GM21515 (cell line): ENCODE data around the gene UBE2M.

Source experiments
- ATAC-seq: cut with Tn5 transposase; IDR thresholded peaks from one replicate; pipeline ENCODE4 v1.9.1; 2021; ENCODE audit not compliant: unreplicated experiment

Gene UBE2M

DNA sequence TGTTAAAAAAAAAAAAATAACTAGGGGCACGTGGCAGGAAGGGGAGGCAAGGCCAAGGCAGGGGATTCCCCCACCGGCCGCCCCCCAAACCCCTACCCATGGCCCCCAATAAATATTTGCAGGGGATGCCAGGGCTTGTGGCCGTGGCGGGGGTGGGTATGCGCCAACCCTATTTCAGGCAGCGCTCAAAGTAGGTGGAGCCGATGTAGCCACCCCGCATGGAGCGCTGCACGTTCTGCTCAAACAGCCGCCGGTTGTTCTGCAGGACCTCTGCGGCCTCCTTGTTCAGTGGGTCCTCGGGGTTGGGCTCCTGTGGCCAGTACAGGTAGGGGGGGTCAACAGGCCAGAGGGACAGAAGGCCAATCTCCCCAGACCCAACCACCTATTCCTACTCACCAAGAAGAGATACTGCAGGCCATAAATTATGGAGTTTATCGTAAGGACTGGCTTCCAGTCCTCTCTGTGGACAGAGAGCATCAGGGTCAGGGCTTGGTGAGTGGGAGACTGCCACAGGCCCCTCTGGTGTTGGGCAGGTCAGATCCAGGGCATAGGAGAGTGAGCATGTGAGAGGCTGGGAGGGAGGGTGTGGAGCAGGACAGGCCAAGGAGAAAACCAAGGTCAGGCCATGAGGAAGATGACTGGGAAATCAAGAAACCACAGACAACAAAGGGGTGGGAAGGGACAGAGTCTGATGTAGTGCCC lies 2.3 kb downstream of the UBE2M start:
- no peak for ATAC-seq

DNA sequence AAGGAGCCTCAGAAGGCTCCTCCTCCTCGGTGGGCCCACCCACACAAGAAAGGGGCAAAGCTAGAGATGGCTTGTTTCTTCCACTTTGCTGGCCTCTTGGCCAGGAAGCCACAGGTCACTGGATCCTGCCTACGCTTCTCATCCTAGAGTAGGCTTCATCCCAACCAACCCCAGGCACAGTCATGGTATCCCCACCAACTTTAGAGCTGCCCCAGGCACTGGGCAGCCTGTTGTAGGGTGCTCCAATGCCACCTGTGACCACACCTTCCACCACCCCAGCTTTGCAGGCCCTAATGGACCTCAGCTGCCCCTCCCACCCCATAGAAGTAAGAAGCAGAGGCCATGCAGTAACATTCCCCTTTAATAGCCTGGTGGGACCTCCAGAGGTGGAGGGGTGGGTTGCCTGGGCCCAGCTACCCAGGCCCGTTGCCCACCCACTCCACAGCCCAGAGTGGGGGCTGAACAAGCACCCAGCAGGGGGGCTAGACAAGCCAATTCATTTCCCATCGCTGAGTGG lies 3.0 kb downstream of the UBE2M start:
- ATAC-seq: no peak

DNA sequence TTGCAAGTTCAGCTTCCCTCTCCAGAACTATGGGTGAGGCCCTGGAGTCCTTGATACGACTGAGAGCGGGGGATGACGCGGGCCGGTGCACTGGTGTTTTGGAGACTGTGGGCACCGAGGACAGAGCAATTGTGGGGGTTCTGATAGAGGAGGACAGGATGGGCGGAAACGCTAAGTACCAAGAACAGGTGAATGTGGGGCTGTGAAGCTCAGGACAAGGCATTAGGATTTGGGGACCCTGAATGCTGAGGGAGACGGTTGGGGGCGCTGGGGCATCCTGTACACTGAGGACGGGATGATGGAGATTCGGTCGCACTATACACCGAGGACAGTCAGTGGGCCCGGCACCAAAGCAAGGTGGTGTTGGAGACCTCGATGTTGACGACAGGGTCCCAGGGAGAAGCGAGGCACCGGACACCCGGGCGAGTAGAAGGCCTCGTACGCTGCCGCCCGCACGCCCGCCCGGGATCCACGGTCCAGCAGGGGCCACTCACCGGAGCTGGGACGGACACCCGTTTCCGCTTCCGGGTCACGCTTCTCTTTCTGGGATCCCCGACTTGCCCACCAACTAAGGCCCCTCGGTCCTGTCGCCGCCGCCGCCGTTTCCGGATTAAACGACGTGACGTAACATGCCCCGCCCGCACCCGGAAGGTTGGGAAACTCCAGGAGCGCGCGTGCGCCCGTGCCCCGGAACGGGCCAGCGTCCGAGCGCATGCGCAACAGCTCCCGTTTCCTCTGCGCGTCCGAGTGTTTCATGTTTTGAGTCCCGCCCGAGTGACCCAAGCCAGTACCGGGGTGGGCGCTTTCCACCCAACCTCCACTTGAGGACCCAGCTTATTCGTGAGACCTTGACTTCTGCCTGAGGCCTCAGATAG lies 3.7 kb downstream of the UBE2M start, which contains the start of gene CHMP2A:
Gene CHMP2A (minus strand): TSS at position 612 of the 875 bp plus-strand sequence. CDS start 893 bp downstream, outside the sequence.
- ATAC-seq: peak; percentile 31

DNA sequence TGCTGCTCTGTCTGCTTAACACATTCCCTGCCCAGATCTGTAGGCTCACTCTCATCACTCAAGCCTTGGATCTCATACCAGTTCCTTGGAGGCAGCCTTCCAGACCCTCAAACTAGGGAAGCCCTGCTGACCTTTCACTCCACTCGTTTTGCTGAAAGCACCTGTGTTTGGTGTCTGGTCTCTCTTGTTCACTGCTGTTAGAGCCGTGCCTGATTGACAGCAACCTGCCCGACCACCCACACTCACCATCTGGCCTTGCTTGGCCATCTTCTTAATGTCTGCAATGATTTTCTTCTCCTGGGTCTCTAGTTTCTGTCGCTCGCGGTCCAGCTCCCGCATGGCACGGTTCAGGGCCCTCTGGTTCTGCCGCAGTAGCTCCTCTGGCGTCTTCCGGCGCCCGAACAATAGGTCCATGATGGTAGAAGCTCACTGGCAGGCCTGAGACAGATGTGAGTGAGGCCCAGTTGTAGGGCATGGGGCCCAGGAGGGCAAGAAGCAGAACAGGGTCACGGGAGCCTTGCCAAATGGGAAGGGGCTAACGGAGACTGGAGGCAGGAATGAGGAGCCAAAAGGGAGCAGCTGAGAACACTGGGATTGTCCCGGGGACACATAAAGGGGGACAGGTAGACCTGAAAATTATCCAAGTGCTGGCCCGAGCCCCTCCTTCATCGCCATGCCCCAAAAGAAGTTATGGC lies 4.5 kb downstream of the UBE2M start:
- ATAC-seq: no peak

DNA sequence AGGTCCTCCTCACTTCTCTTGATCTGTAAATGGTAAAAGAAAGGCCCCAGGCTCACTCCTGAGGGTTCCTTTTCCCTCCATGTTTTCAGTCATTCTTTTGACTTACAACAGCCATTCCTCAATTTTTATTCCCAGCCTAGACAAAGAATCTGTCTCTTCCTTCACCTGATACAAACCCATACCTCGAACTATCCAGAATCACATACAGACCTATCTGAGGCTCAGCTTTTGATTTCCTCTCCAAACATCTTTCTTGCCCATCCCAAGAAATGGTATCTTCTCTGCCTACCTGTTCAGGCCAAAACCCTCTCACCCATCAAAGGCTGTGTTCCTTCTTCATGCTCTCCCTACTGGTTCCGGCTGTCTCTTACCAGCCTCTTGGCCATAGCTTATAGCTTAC lies 5.8 kb downstream of the UBE2M start:
- ATAC-seq: no peak

DNA sequence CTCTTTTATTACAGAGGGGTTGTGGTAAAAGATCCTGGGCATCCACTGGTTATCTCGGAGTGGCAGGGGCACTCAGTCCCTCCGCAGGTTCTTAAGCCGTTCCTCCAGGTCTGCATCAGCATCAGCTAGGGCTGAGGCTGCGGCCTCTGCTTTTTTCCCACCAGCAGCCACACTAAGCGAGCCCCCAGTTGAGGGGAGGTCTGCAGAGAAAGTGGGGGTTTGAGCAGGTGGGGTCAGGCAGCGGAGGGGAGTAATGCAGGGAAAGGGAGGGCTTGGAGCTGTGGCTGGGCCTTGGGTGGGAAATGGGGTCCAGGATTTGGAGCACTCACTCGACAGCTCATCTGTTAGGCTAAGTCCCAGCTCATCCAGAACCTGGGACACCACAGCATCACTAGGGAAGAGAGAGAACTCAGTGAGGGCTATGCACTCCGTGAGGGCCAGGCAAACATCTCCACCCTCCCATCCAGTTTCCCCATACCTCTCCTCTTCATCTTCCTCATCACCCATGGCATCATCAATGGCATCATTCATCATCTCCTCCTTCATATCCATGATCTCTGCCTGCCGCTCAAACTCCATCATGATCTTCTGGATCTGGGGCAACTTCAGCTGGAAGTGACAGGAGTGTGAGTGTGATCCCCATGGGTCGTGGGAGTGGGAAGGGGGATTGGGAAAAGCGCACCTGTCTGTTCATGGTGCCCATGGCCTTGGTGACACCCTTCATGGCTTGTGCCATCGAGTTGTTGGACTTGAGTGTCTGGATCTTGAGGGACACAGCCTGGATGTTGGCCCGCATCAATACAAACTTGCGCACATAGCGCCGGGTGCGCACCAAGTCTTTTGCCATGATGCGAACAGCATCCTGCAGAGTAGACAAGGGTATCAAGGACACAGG lies 6.6 kb downstream of the UBE2M start:
- no peak for ATAC-seq

DNA sequence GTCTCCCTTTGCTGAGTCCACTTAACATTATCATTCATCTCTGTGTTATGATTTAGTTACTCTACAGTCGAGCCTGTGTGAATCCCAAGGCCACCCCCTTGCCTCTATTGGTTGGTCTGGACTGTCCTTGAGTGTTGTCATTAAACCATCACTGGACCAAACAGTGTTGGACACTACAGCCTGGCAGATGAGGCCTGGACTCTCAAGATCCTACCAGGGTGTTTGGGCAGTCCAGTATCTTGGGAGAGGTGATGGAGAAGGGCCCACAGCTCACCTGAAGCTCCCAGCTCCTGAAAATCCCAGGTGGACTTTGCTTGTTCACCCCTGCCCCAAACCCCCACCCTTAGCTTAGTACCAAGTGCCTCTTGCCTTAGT lies 7.3 kb downstream of the UBE2M start:
- ATAC-seq: no peak

DNA sequence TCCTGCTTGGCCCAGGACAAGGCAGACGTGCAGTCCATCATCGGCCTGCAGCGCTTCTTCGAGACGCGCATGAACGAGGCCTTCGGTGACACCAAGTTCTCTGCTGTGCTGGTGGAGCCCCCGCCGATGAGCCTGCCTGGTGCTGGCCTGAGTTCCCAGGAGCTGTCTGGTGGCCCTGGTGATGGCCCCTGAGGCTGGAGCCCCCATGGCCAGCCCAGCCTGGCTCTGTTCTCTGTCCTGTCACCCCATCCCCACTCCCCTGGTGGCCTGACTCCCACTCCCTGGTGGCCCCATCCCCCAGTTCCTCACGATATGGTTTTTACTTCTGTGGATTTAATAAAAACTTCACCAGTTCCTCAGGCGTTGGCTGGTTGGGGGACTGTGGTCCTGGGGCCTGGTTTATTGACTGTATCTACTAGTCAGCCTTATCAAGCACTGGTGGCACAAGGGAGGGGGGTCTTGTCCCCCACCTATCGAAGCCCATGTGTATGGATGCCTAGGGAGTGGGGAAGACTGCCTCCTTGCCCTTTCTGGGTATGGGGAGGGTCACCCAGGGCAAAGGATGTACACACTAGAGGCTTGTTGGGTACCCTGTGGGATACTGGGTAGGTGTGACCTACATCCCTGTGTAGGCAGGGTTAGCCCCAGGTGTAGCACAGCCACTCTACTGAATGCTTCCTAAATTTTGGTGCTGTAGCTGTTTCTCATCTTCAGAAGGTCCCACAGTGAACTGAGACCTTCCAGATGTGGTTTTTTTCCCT lies 7.9 kb downstream of the UBE2M start:
- ATAC-seq: no peak

DNA sequence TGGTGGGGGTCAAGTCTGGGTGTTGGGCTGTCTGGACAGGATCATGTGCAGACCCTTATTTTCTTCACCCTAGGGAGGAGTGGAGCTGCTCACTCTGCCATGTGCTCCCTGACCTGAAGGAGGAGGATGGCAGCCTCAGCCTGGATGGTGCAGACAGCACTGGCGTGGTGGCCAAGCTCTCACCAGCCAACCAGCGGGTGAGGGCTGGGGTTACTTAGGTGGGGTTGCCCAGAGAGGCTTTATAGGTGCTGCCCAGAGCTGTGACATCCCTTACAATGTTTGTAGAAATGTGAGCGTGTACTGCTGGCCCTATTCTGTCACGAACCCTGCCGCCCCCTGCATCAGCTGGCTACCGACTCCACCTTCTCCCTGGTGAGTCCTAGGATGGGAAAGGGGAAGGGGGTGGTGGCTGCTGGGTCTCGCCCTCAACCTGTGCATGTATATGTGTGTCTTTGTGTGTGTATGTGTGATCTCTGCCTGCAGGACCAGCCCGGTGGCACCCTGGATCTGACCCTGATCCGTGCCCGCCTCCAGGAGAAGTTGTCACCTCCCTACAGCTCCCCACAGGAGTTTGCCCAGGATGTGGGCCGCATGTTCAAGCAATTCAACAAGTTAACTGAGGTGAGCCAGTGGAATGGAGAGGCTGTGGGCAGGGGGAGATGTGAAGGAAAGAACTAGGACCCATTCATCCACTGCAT lies 8.6 kb downstream of the UBE2M start:
- ATAC-seq: no peak

DNA sequence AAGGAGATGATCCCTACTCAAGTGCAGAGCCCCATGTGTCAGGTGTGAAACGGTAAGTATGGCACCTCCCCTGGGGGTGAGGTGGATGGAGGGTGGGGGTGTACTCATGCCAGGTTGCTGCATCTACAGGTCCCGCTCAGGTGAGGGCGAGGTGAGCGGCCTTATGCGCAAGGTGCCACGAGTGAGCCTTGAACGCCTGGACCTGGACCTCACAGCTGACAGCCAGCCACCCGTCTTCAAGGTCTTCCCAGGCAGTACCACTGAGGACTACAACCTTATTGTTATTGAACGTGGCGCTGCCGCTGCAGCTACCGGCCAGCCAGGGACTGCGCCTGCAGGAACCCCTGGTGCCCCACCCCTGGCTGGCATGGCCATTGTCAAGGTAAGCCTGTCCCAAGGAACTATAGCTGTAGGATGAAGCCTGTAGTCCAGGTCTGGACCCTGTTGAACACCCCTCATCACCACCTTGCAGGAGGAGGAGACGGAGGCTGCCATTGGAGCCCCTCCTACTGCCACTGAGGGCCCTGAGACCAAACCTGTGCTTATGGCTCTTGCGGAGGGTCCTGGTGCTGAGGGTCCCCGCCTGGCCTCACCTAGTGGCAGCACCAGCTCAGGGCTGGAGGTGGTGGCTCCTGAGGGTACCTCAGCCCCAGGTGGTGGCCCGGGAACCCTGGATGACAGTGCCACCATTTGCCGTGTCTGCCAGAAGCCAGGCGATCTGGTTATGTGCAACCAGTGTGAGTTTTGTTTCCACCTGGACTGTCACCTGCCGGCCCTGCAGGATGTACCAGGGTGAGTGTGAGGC lies 9.3 kb downstream of the UBE2M start:
- no peak for ATAC-seq

DNA sequence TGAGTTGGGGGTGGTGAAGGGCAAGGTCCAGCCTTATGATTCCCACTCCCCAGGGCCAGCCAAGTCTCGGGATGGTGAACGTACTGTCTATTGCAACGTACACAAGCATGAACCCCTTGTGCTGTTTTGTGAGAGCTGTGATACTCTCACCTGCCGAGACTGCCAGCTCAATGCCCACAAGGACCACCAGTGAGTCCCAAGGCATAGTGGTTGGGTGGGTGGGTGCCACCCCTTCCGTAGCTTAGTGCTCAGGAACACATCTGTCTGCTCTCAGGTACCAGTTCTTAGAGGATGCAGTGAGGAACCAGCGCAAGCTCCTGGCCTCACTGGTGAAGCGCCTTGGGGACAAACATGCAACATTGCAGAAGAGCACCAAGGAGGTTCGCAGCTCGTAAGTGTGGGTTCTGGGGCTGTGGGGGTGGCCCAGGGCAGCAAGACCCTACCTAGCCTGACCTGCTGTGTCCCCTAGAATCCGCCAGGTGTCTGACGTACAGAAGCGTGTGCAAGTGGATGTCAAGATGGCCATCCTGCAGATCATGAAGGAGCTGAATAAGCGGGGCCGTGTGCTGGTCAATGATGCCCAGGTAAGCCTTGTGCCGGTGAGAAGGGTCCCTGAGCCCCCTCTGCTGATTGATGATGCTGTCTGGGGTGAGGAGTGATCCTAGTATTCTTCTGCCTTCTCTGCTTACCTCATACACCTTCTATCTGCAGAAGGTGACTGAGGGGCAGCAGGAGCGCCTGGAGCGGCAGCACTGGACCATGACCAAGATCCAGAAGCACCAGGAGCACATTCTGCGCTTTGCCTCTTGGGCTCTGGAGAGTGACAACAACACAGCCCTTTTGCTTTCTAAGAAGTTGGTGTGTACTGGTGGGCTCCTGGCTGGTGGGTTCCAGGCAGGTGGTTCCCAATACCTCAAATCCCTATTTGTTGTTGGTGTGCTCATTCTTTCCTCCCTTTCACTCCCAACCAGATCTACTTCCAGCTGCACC lies 10.8 kb downstream of the UBE2M start:
- no peak for ATAC-seq

DNA sequence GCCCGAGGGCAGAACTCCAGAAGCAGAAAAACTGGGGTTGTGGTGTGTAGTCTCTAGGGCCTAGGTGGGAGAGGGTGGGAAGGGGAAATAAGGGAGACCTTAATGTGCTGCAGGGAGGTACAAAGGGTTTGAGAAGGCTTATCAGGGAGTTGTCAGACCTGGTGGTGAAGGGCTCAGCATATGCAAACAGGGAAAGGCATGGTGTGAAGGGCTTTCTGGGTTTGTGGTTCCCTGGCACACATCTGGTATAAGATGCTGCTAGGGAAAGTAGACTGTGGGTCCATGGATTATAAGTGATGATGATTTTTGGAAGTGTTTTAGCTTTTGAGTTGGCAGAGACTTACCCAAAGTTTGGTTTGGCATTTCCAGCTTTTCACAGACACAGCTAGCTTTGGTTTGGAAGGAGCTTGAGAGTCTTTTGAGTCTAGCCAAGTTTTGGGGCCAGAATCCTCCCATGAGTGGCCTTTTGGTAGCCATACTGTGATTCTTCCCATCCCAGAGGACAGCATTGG lies 12.3 kb downstream of the UBE2M start:
- no peak for ATAC-seq

DNA sequence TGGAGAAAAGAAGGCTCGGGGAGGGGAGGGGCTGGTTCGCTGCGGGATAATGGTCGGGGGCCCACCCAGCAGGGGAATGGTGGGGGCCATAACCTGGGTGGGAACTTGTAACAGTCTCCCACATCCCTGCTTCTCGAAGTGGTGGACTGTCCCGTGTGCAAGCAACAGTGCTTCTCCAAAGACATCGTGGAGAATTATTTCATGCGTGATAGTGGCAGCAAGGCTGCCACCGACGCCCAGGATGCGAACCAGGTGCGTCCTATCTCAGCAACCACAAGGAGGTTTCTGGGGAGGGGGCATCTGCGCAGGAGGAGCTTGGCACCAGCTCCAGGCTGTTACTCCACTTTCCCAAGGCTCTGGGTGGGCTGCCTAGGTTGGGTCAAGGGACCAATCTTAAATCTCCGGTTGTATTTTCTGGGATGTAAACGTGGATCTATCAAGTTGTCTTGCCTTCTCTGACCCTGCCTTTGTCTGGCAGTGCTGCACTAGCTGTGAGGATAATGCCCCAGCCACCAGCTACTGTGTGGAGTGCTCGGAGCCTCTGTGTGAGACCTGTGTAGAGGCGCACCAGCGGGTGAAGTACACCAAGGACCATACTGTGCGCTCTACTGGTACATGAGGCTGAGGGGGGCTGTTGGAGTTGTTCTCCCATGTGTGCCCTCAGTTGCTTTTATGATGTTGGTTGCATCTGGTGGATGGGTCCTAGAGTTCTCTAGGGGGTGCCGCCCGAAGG lies 13.0 kb downstream of the UBE2M start:
- ATAC-seq: no peak

DNA sequence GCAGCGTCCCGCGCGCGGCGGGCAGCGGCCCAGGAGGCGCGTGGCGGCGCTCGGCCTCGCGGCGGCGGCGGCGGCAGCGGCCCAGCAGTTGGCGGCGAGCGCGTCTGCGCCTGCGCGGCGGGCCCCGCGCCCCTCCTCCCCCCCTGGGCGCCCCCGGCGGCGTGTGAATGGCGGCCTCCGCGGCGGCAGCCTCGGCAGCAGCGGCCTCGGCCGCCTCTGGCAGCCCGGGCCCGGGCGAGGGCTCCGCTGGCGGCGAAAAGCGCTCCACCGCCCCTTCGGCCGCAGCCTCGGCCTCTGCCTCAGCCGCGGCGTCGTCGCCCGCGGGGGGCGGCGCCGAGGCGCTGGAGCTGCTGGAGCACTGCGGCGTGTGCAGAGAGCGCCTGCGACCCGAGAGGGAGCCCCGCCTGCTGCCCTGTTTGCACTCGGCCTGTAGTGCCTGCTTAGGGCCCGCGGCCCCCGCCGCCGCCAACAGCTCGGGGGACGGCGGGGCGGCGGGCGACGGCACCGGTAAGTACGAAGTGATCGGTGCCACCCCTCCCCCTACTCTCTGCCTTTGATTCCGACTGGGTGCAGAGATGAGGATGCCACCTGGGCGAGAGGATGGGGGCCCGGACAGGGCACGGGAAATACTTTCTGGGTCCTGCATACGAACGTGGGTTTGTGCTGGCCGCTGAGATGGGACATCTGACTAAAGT lies 13.7 kb downstream of the UBE2M start:
- ATAC-seq: peak; percentile 43

DNA sequence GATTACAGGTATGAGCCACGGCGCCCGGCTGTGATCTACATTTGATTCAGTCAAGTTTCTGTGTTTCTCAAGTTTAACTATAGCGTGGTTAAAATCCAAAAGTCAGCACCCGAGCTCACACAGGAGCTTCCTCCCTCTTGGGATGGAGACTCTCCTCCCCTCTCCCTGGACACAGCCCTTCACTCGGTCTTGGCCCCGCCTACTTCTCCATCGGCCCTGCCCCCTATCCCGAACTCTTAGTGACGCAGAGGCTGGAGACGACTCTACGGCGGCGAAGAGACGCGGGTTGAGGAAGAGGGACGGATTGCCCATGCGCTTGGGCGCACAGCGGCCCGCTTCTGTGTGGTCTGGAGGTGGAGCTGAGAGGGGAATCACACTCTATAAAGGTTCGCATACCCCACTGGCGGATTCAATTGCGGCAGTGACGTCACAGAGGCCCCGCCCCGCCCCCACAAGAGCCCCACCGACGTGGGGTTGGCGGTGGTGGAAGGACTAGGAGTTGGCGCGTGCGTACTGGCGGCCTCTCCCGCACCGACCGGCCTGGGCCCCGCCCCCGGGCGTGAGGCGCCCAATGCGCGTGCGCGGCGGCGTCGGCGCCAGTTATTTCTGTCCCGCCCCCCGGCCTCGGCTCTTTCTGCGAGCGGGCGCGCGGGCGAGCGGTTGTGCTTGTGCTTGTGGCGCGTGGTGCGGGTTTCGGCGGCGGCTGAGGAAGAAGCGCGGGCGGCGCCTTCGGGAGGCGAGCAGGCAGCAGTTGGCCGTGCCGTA lies 14.4 kb downstream of the UBE2M start, which contains the start of gene TRIM28:
Gene TRIM28 (plus strand): TSS at position 239 of the 765 bp plus-strand sequence. CDS start 694 bp downstream, outside the sequence.
- ATAC-seq: peak; percentile 79
